ENCODE measurements around the gene CDYL2. TPM values are rescaled to one million over a fixed set of nuclear protein-coding genes. Genes with fewer than 3 reads are reported as not detected.

The CDYL2 gene
- total and polyA plus RNA-seq, 4 donors, result 1.3 to 12.6 (median 3.7) TPM

DNA sequence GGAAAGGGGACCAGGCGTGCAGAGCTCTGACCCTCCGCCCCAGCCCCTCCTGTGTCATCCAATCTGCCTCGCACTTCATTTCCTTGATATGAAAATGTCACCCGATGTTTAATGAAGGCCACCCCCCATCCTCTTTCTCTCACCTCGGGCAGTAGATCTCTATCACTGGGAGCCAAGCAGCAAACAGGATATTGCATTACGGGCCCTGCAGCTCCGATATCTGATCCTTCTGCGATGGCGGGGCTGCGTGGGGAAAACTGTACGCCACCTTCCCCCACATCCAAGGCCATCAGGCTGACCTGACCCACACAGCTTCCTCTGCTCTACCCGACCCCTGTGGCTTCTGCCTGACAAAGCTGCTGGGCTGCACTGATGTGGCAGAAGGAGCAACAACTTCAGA is 188.7 kb downstream of the CDYL2 start:
- 73 to 80% methylated on average over 12 of the region's 12 CpGs for WGBS, 2 donors
- Histone ChIP-seq H3K4me3 (no peak overlapping the region), H3K9me3 (ENCODE audit: control insufficient read depth in 4 of 4, insufficient read depth in 3 of 4, low read length in 3 of 4) (peaks cover 0 to 2% (median 0%) of the 10 kb centered on the region in 4 donors), H3K27ac (ENCODE audit: low read depth in 1 of 2, low read length in 1 of 2) (no peak overlapping the region), H3K4me1 (ENCODE audit: control insufficient read depth in 5 of 5, insufficient read depth in 5 of 5, low read length in 5 of 5) (peaks cover 0 to 2% (median 0%) of the 10 kb centered on the region in 5 donors), H3K36me3 (ENCODE audit: control insufficient read depth in 4 of 4, insufficient read depth in 4 of 4, low read length in 4 of 4) (peaks cover 0 to 11% (median 1%) of the 10 kb centered on the region in 4 donors), H3K27me3 (ENCODE audit: control insufficient read depth in 3 of 3, insufficient read depth in 3 of 3, low read length in 2 of 3) (no peaks in the 10 kb centered on the region), H3K9ac (ENCODE audit: insufficient read depth in 1 of 2, low read length in 2 of 2) (no peak overlapping the region)
- TF ChIP-seq, protein P1, sequence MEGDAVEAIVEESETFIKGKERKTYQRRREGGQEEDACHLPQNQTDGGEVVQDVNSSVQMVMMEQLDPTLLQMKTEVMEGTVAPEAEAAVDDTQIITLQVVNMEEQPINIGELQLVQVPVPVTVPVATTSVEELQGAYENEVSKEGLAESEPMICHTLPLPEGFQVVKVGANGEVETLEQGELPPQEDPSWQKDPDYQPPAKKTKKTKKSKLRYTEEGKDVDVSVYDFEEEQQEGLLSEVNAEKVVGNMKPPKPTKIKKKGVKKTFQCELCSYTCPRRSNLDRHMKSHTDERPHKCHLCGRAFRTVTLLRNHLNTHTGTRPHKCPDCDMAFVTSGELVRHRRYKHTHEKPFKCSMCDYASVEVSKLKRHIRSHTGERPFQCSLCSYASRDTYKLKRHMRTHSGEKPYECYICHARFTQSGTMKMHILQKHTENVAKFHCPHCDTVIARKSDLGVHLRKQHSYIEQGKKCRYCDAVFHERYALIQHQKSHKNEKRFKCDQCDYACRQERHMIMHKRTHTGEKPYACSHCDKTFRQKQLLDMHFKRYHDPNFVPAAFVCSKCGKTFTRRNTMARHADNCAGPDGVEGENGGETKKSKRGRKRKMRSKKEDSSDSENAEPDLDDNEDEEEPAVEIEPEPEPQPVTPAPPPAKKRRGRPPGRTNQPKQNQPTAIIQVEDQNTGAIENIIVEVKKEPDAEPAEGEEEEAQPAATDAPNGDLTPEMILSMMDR (IDR thresholded peaks at IDR 0.05; ENCODE audit: control extremely low read depth, extremely low read depth), result no peak
- DNase-seq (peak in 1 of 3 donors; percentile 3), ATAC-seq (ENCODE audit: insufficient read depth, low FRiP score) (no peak)

DNA sequence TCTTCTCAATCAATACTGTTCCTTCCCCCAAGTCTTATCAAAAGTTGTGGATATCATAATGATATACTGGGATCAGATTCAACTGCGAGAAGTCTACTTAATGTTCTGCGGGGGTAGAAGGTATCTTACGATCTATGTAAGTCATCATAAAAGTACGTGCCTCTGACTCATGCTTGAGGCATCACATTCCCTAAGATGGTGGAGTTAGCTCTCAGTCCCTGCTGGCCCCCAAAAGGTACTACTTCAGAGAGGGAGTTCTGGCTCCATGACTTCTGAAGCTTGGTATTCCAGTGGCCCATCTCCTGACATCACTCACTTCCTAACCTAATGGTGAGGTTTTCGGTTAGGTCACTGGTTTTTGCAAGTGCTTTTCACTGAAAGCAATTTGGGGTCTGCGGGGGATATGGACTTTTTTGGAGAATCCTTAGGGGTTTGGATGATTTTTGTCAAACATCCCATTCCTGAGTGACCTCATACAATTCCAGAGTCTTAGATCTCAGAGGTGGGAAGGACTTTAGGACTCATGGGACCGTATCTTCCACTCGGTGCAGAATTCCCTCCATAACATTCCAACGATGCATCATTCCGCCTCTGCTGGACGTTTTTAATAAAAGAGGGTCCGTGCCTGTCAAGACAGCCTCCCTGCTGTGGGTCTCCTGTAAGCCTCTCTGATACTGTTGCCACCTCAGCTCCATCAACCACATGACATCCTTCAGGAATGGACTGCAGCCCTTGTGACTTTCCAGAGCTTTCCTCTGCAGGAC is 189.3 kb downstream of the CDYL2 start:
- WGBS, 2 donors, result 94 to 96% methylated on average over 12 of the region's 12 CpGs
- no peak overlapping the region for H3K27ac ChIP-seq (ENCODE audit: low read depth in 1 of 2, low read length in 1 of 2)
- no peak for DNase-seq

DNA sequence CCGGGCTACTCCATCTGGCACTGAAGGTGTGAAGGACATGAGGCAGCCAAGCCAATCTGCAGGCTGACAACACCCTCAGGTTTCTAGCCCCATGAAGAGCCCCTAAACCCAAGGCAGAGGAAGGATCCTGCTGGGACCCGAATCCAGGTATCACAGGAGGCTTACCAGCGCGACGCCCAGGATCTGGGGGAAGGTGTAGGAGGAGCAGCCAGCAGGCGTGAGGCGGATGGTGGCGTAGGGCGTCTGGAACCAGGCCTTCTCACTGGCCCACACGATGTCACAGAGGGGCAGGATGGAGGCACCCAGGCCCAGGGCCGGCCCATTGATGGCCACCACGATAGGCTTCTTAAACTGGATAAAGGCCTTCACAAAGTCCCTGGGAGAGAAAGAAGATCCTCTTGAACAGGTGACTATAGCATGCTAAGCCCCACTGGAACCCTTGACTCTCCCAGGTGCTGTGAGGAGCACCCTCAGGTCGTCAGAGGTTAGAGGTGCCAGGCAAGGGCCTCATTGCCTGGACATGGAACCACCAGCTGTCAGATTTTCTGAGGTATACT is 191.9 kb downstream of the CDYL2 start:
- 95 to 96% methylated on average over 13 of the region's 13 CpGs for WGBS, 2 donors
- TF ChIP-seq, protein P1 (IDR thresholded peaks at IDR 0.05; ENCODE audit: control extremely low read depth, extremely low read depth), result no peak
- DNase-seq, result no peak

More for the DNA sequence above, 189.3 kb downstream of the CDYL2 start:
- ATAC-seq (ENCODE audit: insufficient read depth, low FRiP score), result no peak
- TF ChIP-seq, protein P1 (IDR thresholded peaks at IDR 0.05; ENCODE audit: control extremely low read depth, extremely low read depth), result no peak
- Histone ChIP-seq H3K4me1 (ENCODE audit: control insufficient read depth in 5 of 5, insufficient read depth in 5 of 5, low read length in 5 of 5) (peaks cover 0 to 2% (median 0%) of the 10 kb centered on the region in 5 donors), H3K27me3 (ENCODE audit: control insufficient read depth in 3 of 3, insufficient read depth in 3 of 3, low read length in 2 of 3) (no peaks in the 10 kb centered on the region), H3K9me3 (ENCODE audit: control insufficient read depth in 4 of 4, insufficient read depth in 3 of 4, low read length in 3 of 4) (peaks cover 0 to 2% (median 0%) of the 10 kb centered on the region in 4 donors), H3K4me3 (no peak overlapping the region), H3K9ac (ENCODE audit: insufficient read depth in 1 of 2, low read length in 2 of 2) (no peak overlapping the region), H3K36me3 (ENCODE audit: control insufficient read depth in 4 of 4, insufficient read depth in 4 of 4, low read length in 4 of 4) (peaks cover 0 to 11% (median 1%) of the 10 kb centered on the region in 4 donors)

More for the DNA sequence above, 191.9 kb downstream of the CDYL2 start:
- H3K27me3 ChIP-seq (ENCODE audit: control insufficient read depth in 3 of 3, insufficient read depth in 3 of 3, low read length in 2 of 3), result no peaks in the 10 kb centered on the region
- peaks cover 0 to 9% (median 1%) of the 10 kb centered on the region in 4 donors for H3K36me3 ChIP-seq (ENCODE audit: control insufficient read depth in 4 of 4, insufficient read depth in 4 of 4, low read length in 4 of 4)
- ATAC-seq (ENCODE audit: insufficient read depth, low FRiP score), result no peak
- H3K9ac ChIP-seq (ENCODE audit: insufficient read depth in 1 of 2, low read length in 2 of 2), result no peak overlapping the region
- H3K9me3 ChIP-seq (ENCODE audit: control insufficient read depth in 4 of 4, insufficient read depth in 3 of 4, low read length in 3 of 4), result peaks cover 0 to 2% (median 0%) of the 10 kb centered on the region in 4 donors
- H3K27ac ChIP-seq (ENCODE audit: low read depth in 1 of 2, low read length in 1 of 2), result no peak overlapping the region
- no peak overlapping the region for H3K4me3 ChIP-seq
- peaks cover 0 to 2% (median 0%) of the 10 kb centered on the region in 5 donors for H3K4me1 ChIP-seq (ENCODE audit: control insufficient read depth in 5 of 5, insufficient read depth in 5 of 5, low read length in 5 of 5)

Measured in lung (tissue), 12 donors.